Lower leg skin (tissue), 4 donors: Measurements from ENCODE around the gene KLK13. TPM values are rescaled to one million over a fixed set of nuclear protein-coding genes. Genes with fewer than 3 reads are reported as not detected.

Source experiments
- DNase-seq, 2 donors: peaks; one replicate each; pipeline ENCODE4 v3.0.0-alpha.2; 2019; ENCODE audit warnings: low spot score in 2 of 2
- H3K4me3 ChIP-seq: fragments of 200-600 bp; sonication (generic); 2 replicates; pipeline ENCODE4 v1.5.1; 2017; ENCODE audit warnings: mild to moderate bottlenecking, low read depth; ENCODE audit not compliant: poor library complexity, severe bottlenecking
- POLR2A ChIP-seq, 2 donors: fragments of 450-650 bp; IDR thresholded peaks; one replicate each; pipeline ENCODE4 v1.6.1; 2016 to 2017; ENCODE audit warnings: antibody characterized with exemption in 2 of 2, mild to moderate bottlenecking in 1 of 2, moderate library complexity in 1 of 2
- WGBS, 2 donors: methylation state at CpG; one replicate each; pipeline ENCODE4 v1.1.5; 2018; 5-methylcytosine and 5-hydroxymethylcytosine counted together
- intact Hi-C: fragments of 100-400 bp; cut with DNase I; formaldehyde crosslinking; loops from one replicate; pipeline ENCODE4 v1.15.0; 2023; ENCODE audit warnings: low total_unique reads
- total RNA-seq, 4 donors: library from RNA; depleted of rRNA; stranded (reverse); fragments of >200 nt; gene quantifications; one replicate each; pipeline ENCODE4 v1.1.0, GENCODE V29; 2016
- TF ChIP-seq, protein P1 (sequence below), 3 donors: fragments of 450-650 bp; IDR thresholded peaks; one replicate each; pipeline ENCODE4 v1.5.1; 2016; ENCODE audit warnings: antibody characterized with exemption in 3 of 3, mild to moderate bottlenecking in 3 of 3, moderate library complexity in 2 of 3

The KLK13 gene
- total RNA-seq, 4 donors from 2014 or later, result 8.6 to 39.1 (median 9.5) TPM

DNA sequence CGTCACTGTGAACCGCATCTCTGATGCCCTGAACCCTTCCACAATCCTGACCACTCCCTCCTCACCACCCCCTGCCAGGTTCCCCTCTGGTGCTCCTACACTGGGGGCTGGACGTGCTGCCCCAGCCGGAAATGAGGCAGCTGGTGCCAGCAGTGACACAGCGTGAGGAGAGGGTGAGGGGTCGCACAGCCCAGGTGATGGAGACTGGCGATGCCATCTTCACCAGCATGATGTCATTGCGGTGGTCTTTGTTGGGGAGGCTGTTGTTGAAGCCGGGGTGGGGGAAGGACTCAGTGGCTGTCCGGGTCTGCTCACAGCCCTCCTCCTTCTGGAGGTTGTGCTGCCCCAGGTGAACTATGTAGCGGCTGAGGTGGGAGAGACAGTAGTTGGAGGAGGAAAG, 40.9 kb downstream of the KLK13 start:
- intact Hi-C loops, result no loop called here

DNA sequence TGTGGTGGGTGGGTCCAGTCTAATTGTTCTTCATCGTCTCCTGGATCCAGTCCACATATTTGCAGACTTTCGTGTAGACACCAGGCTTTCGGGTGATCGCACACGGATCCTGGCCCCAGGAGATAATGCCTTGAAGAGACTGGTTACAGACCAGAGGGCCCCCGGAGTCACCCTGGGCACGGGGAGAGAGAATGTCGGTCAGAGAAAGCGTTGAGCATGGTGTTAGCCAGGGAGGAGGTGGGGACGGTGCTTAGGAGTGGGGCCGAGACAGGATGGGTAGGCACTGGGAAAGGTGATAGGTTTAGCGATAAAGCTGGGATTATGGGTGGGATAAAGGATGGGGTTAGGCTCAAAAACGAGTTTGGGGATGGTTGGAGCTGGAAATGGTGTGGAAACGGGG, 42.4 kb downstream of the KLK13 start:
- intact Hi-C loops, result no loop called here
- no peak for TF ChIP-seq POLR2A (IDR thresholded peaks at IDR 0.05)
- TF ChIP-seq, protein P1, sequence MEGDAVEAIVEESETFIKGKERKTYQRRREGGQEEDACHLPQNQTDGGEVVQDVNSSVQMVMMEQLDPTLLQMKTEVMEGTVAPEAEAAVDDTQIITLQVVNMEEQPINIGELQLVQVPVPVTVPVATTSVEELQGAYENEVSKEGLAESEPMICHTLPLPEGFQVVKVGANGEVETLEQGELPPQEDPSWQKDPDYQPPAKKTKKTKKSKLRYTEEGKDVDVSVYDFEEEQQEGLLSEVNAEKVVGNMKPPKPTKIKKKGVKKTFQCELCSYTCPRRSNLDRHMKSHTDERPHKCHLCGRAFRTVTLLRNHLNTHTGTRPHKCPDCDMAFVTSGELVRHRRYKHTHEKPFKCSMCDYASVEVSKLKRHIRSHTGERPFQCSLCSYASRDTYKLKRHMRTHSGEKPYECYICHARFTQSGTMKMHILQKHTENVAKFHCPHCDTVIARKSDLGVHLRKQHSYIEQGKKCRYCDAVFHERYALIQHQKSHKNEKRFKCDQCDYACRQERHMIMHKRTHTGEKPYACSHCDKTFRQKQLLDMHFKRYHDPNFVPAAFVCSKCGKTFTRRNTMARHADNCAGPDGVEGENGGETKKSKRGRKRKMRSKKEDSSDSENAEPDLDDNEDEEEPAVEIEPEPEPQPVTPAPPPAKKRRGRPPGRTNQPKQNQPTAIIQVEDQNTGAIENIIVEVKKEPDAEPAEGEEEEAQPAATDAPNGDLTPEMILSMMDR (IDR thresholded peaks at IDR 0.05), result no peak
- WGBS, 2 donors, result 70 to 74% methylated on average over 14 of the region's 14 CpGs
- no peak for DNase-seq
- H3K4me3 ChIP-seq, result no peak overlapping the region

More for the DNA sequence above, 40.9 kb downstream of the KLK13 start:
- no peak overlapping the region for H3K4me3 ChIP-seq
- no peak for DNase-seq
- no peak for TF ChIP-seq POLR2A (IDR thresholded peaks at IDR 0.05)
- WGBS, 2 donors, result 72 to 84% methylated on average over 11 of the region's 11 CpGs

DNA sequence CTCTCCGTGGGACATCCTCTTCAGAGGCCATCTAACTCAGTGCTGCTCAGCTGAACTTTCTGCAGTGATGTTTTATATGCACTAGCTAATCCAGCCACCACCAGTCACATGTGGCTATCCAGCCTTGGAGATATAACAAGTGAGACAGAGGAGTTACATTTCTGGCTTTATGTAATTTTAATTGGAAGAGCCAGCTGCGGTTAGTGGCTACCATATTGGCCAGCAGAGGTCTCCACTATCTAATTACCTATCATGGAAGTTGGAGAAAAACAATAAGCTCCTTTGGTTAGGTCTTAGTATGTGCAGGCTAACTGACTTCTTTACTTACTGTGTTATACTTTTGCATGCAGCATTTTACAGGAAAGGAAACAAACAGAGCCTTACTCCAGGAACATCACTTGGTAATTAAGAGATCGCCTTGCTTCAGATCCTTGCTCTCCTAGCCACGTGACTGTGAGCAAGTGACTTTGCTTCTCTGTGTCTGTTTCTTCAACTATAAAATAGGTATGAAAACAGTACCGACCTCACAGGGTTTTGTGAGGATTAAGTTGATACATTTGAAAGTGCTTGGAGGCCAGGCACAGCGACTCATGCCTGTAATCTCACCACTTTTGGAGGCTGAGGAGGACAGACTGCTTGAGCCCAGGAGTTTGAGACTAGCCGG, 43.8 kb downstream of the KLK13 start:
- intact Hi-C loops, result no loop called here
- no peak for DNase-seq
- WGBS, 2 donors, result 32 to 35% methylated on average over 7 of the region's 7 CpGs
- no peak overlapping the region for H3K4me3 ChIP-seq
- TF ChIP-seq, protein P1 (IDR thresholded peaks at IDR 0.05), result no peak
- TF ChIP-seq POLR2A (IDR thresholded peaks at IDR 0.05), result no peak

DNA sequence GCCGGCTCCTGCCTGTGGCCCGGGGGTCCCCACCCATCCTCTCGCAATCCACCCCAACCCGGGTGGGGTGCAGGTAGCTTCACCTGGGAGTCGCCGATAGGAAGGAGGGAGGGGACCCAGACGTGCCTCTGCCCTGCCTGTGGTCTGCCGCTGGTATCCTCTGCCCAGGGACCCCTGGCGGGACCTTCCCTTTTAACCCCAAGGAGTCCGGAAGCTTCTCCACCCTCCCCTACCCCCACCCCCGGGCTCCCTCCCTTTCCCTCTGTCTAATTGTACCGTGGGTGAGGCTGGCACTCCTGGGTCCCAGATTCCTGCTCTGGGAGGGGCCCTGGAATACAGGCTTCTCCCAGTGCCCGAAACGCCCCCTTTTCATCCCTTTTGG, 45.4 kb downstream of the KLK13 start, which contains the start of gene KLK10:
Gene KLK10, minus strand, starts transcription at position 166 of the 382 bp plus-strand sequence. CDS start 579 bp downstream, outside the sequence.
- DNase-seq, result no peak
- WGBS, 2 donors, result 0 to 2% methylated on average over 6 to 10 of the region's 14 CpGs
- TF ChIP-seq, protein P1 (IDR thresholded peaks at IDR 0.05), result no peak
- TF ChIP-seq POLR2A (IDR thresholded peaks at IDR 0.05), result no peak
- intact Hi-C loops, result loop anchor here (5.0 kb wide), 1 partner anchor 78 kb away; no protein-coding TSS in a partner anchor
- no peak within 1 kb of the TSS for H3K4me3 ChIP-seq

DNA sequence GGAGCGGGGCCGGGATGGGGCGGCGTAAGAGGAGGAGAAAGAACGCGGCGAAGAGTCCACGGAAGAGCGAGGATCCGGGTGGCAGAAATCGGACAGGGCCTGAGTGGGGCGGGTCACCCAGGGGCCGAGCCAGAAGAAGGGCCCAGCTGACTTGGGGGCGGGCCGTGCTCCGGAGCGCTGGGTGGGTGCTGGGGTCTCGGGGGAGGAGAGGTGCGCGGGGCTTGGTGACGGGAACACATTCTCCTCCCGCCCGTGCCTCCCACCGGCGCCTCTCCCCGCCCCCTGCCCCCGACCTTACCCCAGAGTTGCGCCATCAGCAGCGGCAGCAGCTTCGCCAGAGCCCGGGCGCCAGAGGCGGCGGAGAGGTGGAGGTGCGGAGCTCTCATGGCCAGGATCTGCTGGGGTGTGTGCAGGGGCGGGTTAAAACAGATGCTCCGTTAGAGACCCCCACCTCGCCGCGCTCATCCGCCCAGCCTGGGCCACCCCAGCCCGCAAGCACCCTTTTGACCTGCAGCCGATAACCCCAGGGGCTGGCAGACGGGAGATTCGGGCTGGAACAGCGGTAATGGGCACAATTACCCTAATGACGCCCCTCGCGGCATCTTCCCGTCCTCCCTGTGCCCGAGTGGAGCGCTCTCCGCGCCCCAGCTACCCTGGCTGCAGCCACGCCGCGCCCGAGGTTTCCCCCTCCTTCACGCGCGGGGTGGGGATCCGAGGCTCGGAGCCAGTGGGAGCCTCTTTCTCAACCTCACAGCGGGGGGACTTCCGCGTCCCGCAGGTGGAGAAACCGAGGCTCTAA, 45.9 kb downstream of the KLK13 start:
- H3K4me3 ChIP-seq, result no peak overlapping the region
- 2% methylated on average over 54 to 61 of the region's 68 CpGs for WGBS, 2 donors
- TF ChIP-seq POLR2A (IDR thresholded peaks at IDR 0.05), result no peak
- TF ChIP-seq, protein P1 (IDR thresholded peaks at IDR 0.05), result no peak
- intact Hi-C loops, result loop anchor here (5.0 kb wide), 1 partner anchor 78 kb away; no protein-coding TSS in a partner anchor
- no peak for DNase-seq
